GM19193 (cell line): ENCODE data around the gene HSPA12B.

Experiments
- POLR2A ChIP-seq: IDR thresholded peaks from 4 replicates; pipeline ENCODE4 v1.6.1; 2011; ENCODE audit not compliant: insufficient read depth, insufficient read length; ENCODE audit errors: extremely low read depth

The HSPA12B gene

GRCh38 chr20:3777381-3777715 lies 44.9 kb downstream of the HSPA12B start:
- no peak for TF ChIP-seq POLR2A

- TF ChIP-seq POLR2A, result no peak
These were observed 45.5 kb downstream of the HSPA12B start for GRCh38 chr20:3777716-3778629.

GRCh38 chr20:3778976-3779375 lies 46.5 kb downstream of the HSPA12B start:
- no peak for TF ChIP-seq POLR2A

DNA sequence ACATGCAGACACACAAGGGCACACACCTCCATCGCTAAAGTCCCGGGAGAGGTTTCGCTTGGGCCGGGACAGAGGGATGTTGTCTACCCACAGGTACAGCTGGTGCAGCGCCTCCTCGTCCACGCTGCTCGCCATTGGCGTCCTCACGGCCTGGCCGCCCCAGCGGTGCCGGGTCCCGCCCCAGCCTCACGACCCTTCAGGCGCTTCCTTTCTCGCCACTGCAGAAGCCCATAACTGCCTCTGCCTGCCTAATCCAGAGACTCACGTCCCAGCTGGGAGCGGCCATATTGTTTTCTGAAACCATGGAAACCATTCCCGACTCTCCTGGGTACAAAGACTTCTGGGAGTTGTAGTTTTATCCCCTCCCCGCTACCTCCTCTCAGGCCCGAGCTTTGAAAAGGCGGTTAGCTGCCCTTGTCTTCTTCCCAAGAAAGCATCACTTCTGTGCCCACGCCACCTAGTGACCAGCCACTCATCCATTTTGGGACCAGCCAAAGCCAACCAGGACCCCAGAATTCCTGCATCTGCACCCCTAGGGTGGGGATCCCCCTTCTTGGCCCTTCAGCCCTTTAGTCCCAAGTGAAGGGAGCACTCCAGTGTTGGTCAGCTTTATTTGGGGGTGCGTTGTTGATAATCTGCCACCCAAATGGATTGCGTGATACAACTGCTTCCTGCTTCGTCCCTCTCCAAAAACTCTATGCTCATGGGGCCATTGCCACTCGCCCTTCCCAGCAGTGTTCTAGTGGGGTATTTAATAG lies 48.8 kb downstream of the HSPA12B start, which contains the start of gene SPEF1:
Gene SPEF1 (minus strand): TSS at position 296 of the 758 bp plus-strand sequence. CDS start 161 bp downstream, at position 135.
- peak; percentile 13 for TF ChIP-seq POLR2A

GRCh38 chr20:3782597-3782996 lies 50.1 kb downstream of the HSPA12B start:
- no peak for TF ChIP-seq POLR2A

GRCh38 chr20:3783068-3783489 lies 50.6 kb downstream of the HSPA12B start:
- no peak for TF ChIP-seq POLR2A

DNA sequence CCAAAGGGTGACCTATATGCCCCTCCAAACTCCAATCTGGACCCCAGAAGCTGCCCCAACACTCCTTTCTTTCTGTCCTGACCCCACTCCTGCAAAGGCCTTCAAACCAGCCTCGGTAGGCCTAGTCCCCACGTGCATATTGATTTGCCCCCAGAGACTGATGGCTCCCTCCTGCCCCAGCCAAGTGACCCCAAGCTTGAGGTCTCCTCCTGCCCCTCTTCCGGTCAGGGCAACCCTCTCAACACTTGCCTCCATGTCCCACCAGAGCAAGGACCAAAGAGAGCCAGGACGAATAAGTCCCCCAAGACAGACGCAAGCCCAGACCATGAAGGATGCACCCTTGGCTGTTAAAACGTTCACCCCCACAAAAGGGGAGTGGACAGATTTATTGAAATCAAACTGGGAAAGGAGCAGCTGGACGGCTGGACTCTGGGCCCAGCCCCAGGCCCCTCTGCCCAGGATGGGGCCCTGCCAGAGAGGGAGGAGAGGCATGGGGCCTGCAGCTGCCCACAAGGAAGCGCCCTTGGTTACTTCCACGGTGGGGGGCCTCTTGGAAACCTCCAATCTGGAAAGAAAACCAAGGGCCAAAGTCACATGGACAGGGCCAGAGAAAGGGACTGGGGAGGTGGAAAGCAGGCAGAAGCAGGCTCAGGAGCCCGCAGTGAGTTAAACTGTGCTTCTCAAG lies 51.2 kb downstream of the HSPA12B start:
- no peak for TF ChIP-seq POLR2A

- no peak for TF ChIP-seq POLR2A
These were observed 51.9 kb downstream of the HSPA12B start for GRCh38 chr20:3784216-3784853.

DNA sequence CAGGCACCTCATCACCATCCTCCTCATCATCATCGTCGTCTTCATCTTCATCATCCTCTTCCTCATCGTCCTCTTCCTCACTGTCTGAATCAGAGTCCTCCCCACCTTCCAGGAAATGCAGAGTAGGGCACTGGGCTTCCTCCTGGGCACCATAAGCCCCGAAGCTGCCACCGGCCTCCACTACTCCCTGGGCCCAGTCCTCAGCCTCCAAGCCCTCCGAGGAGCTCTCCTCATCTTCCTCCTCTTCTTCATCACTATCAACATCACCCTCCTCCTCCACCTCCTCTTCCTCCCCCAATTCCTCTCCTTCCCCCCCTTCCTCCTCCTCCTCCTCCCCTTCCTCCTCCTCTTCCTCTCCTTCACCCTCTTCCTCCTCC lies 52.4 kb downstream of the HSPA12B start:
- TF ChIP-seq POLR2A, result no peak

DNA sequence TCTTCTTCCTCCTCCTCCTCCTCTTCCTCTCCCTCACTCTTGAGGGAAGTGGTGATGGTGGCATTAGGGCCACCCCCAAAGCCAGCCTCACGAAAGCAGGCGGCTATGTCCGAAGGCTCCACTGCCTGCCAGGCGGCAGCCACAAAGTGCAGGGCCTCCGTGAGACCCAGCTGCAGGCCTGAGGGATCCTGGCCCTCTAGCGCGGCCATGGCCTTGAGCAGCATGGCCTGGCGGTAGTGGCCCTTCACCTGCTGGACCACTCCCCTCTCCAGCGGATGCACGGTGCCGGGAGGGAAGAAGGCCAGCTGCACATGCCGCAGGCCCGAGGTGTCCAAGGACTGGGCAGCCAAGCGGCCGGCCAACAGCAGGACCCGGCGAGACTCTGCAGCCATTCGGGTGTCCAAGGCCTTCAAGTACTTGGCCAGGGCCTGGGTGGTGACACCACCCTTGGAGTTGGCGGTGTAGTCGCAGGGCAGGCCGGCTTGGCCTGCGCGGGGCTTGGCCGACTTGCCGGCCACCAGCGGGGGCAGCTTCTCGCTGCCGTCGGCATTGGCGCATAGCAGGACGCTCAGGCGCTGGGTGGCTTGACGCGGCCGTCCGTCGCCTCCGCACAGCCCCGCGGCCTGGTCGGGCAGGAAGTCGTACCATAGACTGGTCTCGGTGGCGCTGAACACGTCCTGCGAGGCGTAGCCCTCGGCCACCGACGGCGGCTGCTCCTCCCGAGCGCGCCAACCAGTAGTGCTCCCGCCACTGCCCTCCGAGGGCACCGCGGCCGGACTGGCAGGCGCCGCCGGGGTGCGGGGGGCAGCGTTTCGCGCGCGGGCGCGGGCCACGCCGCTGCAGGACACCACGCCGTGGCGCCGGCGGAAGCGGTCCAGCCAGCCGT lies 53.0 kb downstream of the HSPA12B start:
- no peak for TF ChIP-seq POLR2A

DNA sequence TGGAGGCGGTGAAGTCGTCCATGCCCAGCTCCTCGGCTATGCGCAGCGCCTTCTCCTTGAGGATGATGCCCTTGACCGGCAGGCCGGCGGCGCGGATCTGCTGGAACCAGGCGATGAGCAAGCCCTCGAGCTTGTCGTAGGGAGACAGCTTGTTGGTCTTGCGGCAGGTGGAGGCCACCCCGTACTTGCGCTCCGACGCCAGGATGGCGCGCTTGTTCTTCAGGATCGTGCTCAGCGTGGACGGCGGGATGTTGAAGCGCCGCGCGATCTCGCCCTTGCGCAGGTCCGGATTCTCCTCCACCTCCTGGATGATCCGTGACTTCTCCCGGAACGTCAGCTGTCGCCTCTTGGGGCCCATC lies 53.6 kb downstream of the HSPA12B start:
- peak; percentile 8 for TF ChIP-seq POLR2A

DNA sequence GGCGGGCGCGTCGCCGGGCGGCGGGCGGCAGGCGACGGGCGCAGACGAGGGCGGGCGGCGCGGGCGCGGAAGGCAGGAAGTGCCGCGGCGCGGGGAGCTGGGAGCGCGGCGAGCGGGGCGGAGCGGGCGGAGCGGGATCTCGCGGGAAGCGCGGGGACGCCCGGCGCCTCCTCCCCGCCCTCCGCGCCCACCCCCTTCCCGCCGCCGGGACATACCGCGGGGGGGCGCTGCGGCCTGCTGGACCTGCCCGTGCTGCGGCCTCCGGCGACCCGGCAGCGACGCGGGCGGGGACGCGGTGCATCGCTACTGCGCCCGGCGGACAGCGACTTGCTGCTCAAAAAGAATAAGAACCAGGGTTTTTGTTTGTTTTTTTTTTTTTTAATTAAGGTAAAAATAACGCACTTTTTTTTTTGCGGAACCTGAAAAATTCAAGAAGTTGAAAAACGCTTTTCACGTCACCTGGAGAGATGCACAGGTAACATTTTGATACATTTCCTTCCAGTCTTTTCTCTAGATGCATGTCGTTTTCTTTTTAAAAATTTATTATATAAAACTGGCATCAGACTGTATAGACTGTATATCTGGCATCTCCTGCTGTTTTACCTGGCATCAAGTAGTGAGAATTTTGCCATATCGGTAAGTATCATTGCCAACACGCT lies 54.3 kb downstream of the HSPA12B start, which contains the start of gene CENPB:
Gene CENPB (minus strand): TSS at position 76 of the 659 bp plus-strand sequence. CDS start 257 bp downstream, outside the sequence.
- peak; percentile 28 for TF ChIP-seq POLR2A

- TF ChIP-seq POLR2A, result no peak
These were observed 55.0 kb downstream of the HSPA12B start for GRCh38 chr20:3787324-3788014.

DNA sequence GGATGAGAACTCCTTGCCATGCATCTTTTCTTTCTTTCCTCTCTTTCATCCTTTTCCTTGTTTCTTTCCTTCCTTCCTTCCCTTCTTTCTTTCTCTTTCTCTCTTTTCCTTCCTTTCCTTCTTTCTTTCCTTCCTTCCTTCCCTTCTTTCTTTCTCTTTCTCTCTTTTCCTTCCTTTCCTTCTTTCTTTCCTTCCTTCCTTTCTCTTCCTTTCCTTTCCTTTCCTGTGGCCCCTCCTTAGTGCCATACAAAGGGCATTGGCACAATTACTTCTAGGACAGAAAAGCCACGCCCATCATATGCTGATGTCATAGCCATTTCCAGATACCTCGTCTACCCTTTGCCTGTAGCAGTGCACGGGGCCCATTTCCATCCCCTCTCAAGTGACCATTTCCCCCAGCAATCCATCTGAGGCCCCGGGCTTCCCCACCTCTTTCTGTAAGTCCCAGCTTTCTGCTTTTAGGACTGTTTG lies 56.2 kb downstream of the HSPA12B start:
- TF ChIP-seq POLR2A, result no peak
